ENCODE measurements around the gene ZBTB9.
"Not testable (repeated sequence)": the region's sequence is repeated elsewhere in the genome, so short reads cannot be mapped to it uniquely, and the experiment has no call there.

ZBTB9 gene

GRCh38 chr6:33469661-33470060 lies 15.3 kb downstream of the ZBTB9 start:
- FAIRE-seq, result no peak

- no peak for FAIRE-seq
Observed at GRCh38 chr6:33477864-33478263, 23.5 kb downstream of the ZBTB9 start.

GRCh38 chr6:33481192-33481591 lies 26.8 kb downstream of the ZBTB9 start:
- no peak for FAIRE-seq

- not testable (repeated sequence) for FAIRE-seq
Observed at GRCh38 chr6:33482620-33483019, 28.2 kb downstream of the ZBTB9 start.

- FAIRE-seq, result no peak
Observed at GRCh38 chr6:33483678-33484077, 29.3 kb downstream of the ZBTB9 start.

GRCh38 chr6:33484673-33485262 lies 30.4 kb downstream of the ZBTB9 start:
- not testable (repeated sequence) for FAIRE-seq

- FAIRE-seq, result not testable (repeated sequence)
Observed at GRCh38 chr6:33485680-33486079, 31.3 kb downstream of the ZBTB9 start.

DNA sequence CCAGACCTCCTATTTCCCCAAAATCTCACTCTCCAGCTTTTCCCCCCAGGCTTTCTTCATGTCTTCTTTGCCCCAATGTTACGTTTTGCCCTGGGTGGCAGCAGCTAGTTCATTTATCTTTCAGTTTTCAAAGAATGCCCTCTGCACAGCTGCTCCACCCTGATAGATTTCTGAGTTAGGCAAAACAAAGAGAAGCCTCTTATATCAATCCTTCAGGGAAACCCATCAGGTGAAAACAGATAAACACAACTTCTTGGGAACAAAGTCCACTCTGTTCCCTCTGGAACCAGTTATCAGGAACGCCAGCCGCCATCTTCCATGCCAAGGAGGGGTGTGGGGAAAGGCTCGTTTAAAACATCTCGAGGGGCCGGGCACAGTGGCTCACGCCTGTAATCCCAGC lies 34.0 kb downstream of the ZBTB9 start:
- FAIRE-seq, result no peak

DNA sequence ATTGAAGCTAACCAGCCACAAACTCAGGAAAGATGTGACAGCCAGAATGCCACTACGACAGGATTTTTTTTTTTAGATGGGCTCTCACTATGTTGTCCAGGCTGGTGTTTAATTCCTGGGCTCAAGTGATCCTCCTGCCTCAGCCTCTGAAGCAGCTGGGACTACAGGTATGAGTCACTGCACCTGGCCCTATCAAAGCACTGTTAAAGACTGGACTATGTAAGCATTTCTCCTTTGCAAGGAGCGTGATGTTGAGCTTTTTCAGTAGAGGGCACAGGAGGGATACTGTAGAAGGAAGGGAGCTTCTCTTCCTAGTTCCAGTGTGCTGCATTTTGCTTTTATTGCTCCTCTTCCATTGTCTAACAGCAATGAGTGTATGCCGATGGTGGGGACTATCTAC lies 35.8 kb downstream of the ZBTB9 start:
- no peak for FAIRE-seq

GRCh38 chr6:33490621-33491020 lies 36.2 kb downstream of the ZBTB9 start:
- no peak for FAIRE-seq

DNA sequence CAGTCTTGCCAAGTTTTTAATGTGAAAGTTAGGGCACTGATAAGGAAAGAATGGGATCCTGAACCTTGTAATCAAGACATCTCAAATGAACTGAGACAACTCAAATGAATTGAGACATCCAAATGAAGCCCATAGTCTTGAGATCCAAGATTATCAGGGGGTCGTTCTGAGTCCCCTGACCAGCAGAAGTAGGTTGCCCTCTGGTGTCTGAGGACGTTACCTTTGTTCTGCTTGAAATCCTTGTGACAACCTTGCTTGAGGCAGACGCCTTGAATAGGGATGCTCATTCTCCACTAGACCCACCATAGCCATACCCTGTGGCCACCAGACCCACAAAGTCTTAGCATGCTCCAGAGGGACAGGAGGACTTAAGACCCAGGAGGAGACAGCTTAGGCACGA lies 37.7 kb downstream of the ZBTB9 start:
- no peak for FAIRE-seq

DNA sequence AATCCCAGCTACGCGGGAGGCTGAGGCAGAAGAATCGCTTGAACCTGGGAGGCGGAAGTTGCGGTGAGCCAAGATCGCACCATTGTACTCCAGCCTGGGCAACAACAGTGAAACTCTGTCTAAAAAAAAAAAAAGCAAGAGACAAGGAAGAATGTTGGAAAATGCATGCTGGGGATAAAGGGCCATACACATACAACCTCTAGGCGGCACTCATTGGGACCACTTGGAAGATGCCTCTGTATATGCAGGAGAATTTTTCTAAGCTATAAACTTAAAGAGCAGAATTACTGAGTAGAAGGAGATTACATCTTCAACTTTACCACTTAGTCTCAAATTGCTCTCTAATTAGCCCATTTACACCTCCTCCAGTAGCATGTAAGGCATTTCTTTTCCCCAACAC lies 42.8 kb downstream of the ZBTB9 start:
- FAIRE-seq, result no peak

- no peak for FAIRE-seq
Observed at GRCh38 chr6:33502486-33502885, 48.1 kb downstream of the ZBTB9 start.

- FAIRE-seq, result no peak
Observed at GRCh38 chr6:33504486-33504885, 50.1 kb downstream of the ZBTB9 start.

DNA sequence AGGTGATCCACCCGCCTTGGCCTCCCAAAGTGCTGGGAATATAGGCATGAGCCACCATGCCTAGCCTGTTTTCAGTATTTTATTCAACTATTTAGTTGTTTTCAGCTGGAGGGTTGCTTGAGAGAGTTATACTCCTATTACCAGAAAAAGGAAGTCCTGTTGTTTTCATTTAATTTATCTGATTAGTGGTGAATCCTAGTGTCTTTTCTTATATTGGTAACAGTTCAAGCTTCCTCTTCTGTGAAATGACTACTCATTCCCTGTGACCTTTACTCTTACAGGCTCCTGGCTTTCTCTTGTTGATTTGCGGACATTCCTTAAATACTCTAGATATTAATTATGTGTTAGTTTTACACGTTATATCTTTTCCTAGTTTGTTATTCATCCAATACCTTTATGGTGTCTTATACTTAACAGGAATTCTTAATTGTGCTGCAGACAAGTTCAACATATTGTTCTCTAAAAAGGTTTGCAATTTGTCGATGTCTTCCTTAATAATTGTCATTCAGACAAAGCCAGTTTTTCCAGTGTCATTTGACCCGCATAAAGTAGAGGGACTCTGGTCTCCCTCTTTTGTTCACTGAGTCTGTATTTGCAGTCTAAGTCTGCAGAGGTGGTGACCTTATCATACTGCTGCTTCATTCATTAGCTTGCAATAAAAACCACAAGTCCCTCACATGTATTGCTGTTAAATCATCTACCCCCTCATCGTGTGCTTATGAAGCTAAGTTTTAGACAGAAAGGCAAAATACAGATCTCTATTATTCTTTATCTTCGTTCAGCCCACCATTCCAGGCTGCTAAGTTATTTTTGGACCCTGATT lies 51.4 kb downstream of the ZBTB9 start:
- FAIRE-seq, result no peak

Data from islet of Langerhans (tissue), 1 donor.